K562 (cell line): Measurements from ENCODE around the gene SHANK1. TPM values are rescaled to one million over a fixed set of nuclear protein-coding genes. Genes with fewer than 3 reads are reported as not detected.
"Not testable (repeated sequence)": the region's sequence is repeated elsewhere in the genome, so short reads cannot be mapped to it uniquely, and the experiment has no call there.

Experiments used
- ATAC-seq: fragments of 200-7000 bp; cut with Tn5 transposase; 3 replicates; pipeline ENCODE4 v1.9.1; 2020; ENCODE audit warnings: moderate library complexity
- BruUV-seq: library from RNA; stranded (reverse); fragments of 400-500 nt; replicated peaks from 2 replicates; lab custom pipeline; 2021; lab: Mats Ljungman, UMichigan
- CTCF ChIA-PET: fragments of 300-600 bp; formaldehyde crosslinking; extraction: SDS; loops from one replicate; lab custom pipeline; 2021; ENCODE audit warnings: low intra/inter-chr PET ratio; lab: Yijun Ruan, JAX
- POLR2A ChIA-PET: fragments of 300-600, 350-650 bp; sonication (Branson Sonifier 250); formaldehyde crosslinking; extraction: SDS; loops from one replicate; lab custom pipeline; 2021; ENCODE audit warnings: antibody characterized with exemption, inconsistent platforms; lab: Yijun Ruan, JAX
- DNase-seq, 4 experiments: peaks; one replicate each; pipeline versions ENCODE4 v3.0.0 to v3.0.0-alpha.2; 2011 to 2018; ENCODE audit warnings: low spot score in 3 of 4, mixed read lengths in 3 of 4; ENCODE audit errors: extremely low read depth in 1 of 4
- FAIRE-seq: peaks from 2 replicates; lab custom pipeline; 2011; peaks lifted over from hg19 to GRCh38; lab: Jason Lieb, UNC
- H2AFZ ChIP-seq: 2 replicates; pipeline ENCODE4 v1.6.0; 2011; ENCODE audit warnings: low read depth, low read length, control low read depth, inconsistent platforms
- H3K27ac ChIP-seq: fragments of 200-600 bp; 3 replicates; pipeline ENCODE4 v1.8.0; 2011; ENCODE audit warnings: low read depth, mild to moderate bottlenecking, control low read depth, inconsistent platforms, low read length, moderate library complexity, mixed read lengths; ENCODE audit errors: extremely low read depth
- H3K27me3 ChIP-seq, 2 experiments: fragments of 300-600 bp in 1 of 2; 2 replicates in 1 of 2; 3 replicates in 1 of 2; pipeline versions ENCODE4 v1.6.0 to v1.8.0; 2011; ENCODE audit warnings: inconsistent platforms in 2 of 2, low read length in 2 of 2, mild to moderate bottlenecking in 1 of 2, mixed read lengths in 1 of 2, moderate library complexity in 1 of 2; ENCODE audit not compliant: control insufficient read depth in 2 of 2, insufficient read depth in 2 of 2
- H3K36me3 ChIP-seq: fragments of 300-600 bp; 3 replicates; pipeline ENCODE4 v1.8.0; 2011; ENCODE audit warnings: mild to moderate bottlenecking, low read length, inconsistent platforms; ENCODE audit not compliant: control insufficient read depth, insufficient read depth
- H3K4me1 ChIP-seq, 2 experiments: fragments of 200-600 bp in 1 of 2; replicated peaks in 1 of 2; 2 replicates in 1 of 2; 3 replicates in 1 of 2; pipeline versions ENCODE4 v1.5.1 to v1.8.0; 2011; ENCODE audit warnings: inconsistent platforms in 2 of 2, low read length in 2 of 2, mild to moderate bottlenecking in 1 of 2, mixed read lengths in 1 of 2, moderate library complexity in 1 of 2; ENCODE audit not compliant: control insufficient read depth in 2 of 2, insufficient read depth in 2 of 2
- H3K4me2 ChIP-seq: 2 replicates; pipeline ENCODE4 v1.6.1; 2011; ENCODE audit warnings: low read length, control low read depth, inconsistent platforms, mixed read lengths; ENCODE audit not compliant: insufficient read depth
- H3K4me3 ChIP-seq: fragments of 200-600 bp; sonication (generic), shearing (Covaris generic); 2 replicates; pipeline ENCODE4 v1.5.1; 2016; ENCODE audit warnings: control low read depth, inconsistent platforms
- H3K79me2 ChIP-seq: fragments of 200-600 bp; 3 replicates; pipeline ENCODE4 v1.8.0; 2011; ENCODE audit warnings: low read length, inconsistent platforms; ENCODE audit not compliant: control insufficient read depth, insufficient read depth
- H3K9ac ChIP-seq, 2 experiments: 2 replicates each; pipeline versions ENCODE4 v1.6.0 to v1.6.1; 2011; ENCODE audit warnings: low read depth in 2 of 2, low read length in 2 of 2, control low read depth in 1 of 2, inconsistent platforms in 1 of 2, mild to moderate bottlenecking in 1 of 2, mixed read lengths in 1 of 2; ENCODE audit not compliant: insufficient read depth in 1 of 2
- H3K9me1 ChIP-seq: one replicate; pipeline ENCODE4 v1.6.0; 2011; ENCODE audit warnings: inconsistent platforms, mild to moderate bottlenecking, low read length, moderate library complexity; ENCODE audit not compliant: control insufficient read depth, insufficient read depth
- H3K9me3 ChIP-seq: replicated peaks from 2 replicates; pipeline ENCODE4 v1.5.1; 2011; ENCODE audit warnings: low read depth, low read length, inconsistent platforms; ENCODE audit not compliant: control insufficient read depth, insufficient read depth
- H4K20me1 ChIP-seq: replicated peaks from 2 replicates; pipeline ENCODE4 v1.6.1; 2011; ENCODE audit warnings: low read length, inconsistent platforms, mixed read lengths; ENCODE audit not compliant: control insufficient read depth, insufficient read depth
- DDX20 ChIP-seq: fragments of 450-650 bp; IDR thresholded peaks from 2 replicates; pipeline ENCODE4 v1.6.1; 2016; ENCODE audit warnings: missing genetic modification characterization, low read depth, mild to moderate bottlenecking, missing compliant biosample characterization, moderate library complexity
- ETV6 ChIP-seq, 3 experiments: fragments of 150-350 bp in 1 of 3; sonication (generic) in 1 of 3; formaldehyde crosslinking in 1 of 3; IDR thresholded peaks; 2 replicates each; pipeline versions ENCODE4 v1.6.1 to v1.8.0; 2014 to 2022; ENCODE audit warnings: borderline replicate concordance in 2 of 3, low read depth in 2 of 3, antibody characterized with exemption in 1 of 3, low read length in 1 of 3, mild to moderate bottlenecking in 1 of 3, missing genetic modification reagents in 1 of 3
- HIVEP1 ChIP-seq: fragments of 250-450 bp; sonication (Bioruptor Pico); IDR thresholded peaks from 2 replicates; pipeline ENCODE4 v1.4.0; 2020; ENCODE audit warnings: mild to moderate bottlenecking
- KAT7 ChIP-seq: sonication (generic); formaldehyde crosslinking; IDR thresholded peaks from 2 replicates; pipeline ENCODE4 v1.8.0; 2022; ENCODE audit warnings: missing genetic modification reagents, mild to moderate bottlenecking, borderline replicate concordance
- SMARCE1 ChIP-seq: fragments of 450-650 bp; IDR thresholded peaks from 2 replicates; pipeline ENCODE4 v1.7.1; 2016; ENCODE audit warnings: mild to moderate bottlenecking
- YY1 ChIP-seq, 3 experiments: IDR thresholded peaks; 2 replicates each; pipeline ENCODE4 v1.6.1; 2011; ENCODE audit warnings: low read length in 2 of 3, mild to moderate bottlenecking in 2 of 3, moderate library complexity in 2 of 3, borderline replicate concordance in 1 of 3, control low read depth in 1 of 3, low read depth in 1 of 3; ENCODE audit not compliant: insufficient read depth in 3 of 3, insufficient replicate concordance in 2 of 3, control insufficient read depth in 1 of 3, insufficient read length in 1 of 3; ENCODE audit errors: extremely low read depth in 1 of 3
- ZNF445 ChIP-seq: fragments of 250-450 bp; sonication (Bioruptor Pico); IDR thresholded peaks from 2 replicates; pipeline ENCODE4 v1.4.0; 2020; ENCODE audit warnings: low read depth, mild to moderate bottlenecking, moderate library complexity
- WGBS: fragments of 100-300 bp; shearing (Covaris generic); methylation state at CpG from one replicate; pipeline ENCODE4 v1.1.6; 2016; ENCODE audit warnings: low coverage, mixed read lengths; ENCODE audit not compliant: insufficient coverage; ENCODE audit errors: missing lambda C conversion rate; 5-methylcytosine and 5-hydroxymethylcytosine counted together
- in situ Hi-C: fragments of 300-500 bp; cut with MboI; formaldehyde crosslinking; loops from 4 replicates; pipeline ENCODE4 v1.15.0; 2018; ENCODE audit warnings: inconsistent platforms, mixed read lengths
- intact Hi-C: fragments of 100-400 bp; cut with micrococcal nuclease; formaldehyde crosslinking; loops from 2 replicates; pipeline ENCODE4 v1.14.2; 2022
- polyA plus RNA-seq, 8 experiments: library from polyadenylated mRNA; depleted of rRNA in 4 of 8; stranded (reverse) in 5 of 8; unstranded in 3 of 8; fragments of >200 nt; fragmentation: Nextera tagmentation in 2 of 8; fragmentation: Illumina TruSeq in 1 of 8; extraction: Ambion mirVana in 2 of 8; extraction: Trizol in 1 of 8; gene quantifications; 2 replicates each; pipeline versions ENCODE4 v1.2.1 to v1.2.3, GENCODE V29; 2011 to 2014; ENCODE audit warnings: inconsistent platforms in 1 of 8, missing spikeins in 1 of 8
- total RNA-seq, 7 experiments: library from RNA; depleted of rRNA in 6 of 7; stranded (reverse); fragments of >200 nt in 6 of 7; fragmentation: Illumina TruSeq in 2 of 7; extraction: Trizol in 2 of 7; gene quantifications; 2 replicates each; pipeline versions ENCODE4 v1.2.1 to v1.2.3, GENCODE V29; 2011 to 2021; ENCODE audit warnings: low replicate concordance in 1 of 7
- TF ChIP-seq, protein P1 (sequence below): IDR thresholded peaks from 3 replicates; pipeline ENCODE4 v1.6.1; 2011; ENCODE audit warnings: borderline replicate concordance, mild to moderate bottlenecking, moderate library complexity; ENCODE audit not compliant: insufficient read length; ENCODE audit errors: extremely low read depth

SHANK1 gene
- total and polyA plus RNA-seq, 9 of the 15 experiments (the other 6 are each of a cell fraction or from before 2014, with no cell fraction given), result 0.33 to 1.3 (median 0.55) TPM; not detected in 2

DNA sequence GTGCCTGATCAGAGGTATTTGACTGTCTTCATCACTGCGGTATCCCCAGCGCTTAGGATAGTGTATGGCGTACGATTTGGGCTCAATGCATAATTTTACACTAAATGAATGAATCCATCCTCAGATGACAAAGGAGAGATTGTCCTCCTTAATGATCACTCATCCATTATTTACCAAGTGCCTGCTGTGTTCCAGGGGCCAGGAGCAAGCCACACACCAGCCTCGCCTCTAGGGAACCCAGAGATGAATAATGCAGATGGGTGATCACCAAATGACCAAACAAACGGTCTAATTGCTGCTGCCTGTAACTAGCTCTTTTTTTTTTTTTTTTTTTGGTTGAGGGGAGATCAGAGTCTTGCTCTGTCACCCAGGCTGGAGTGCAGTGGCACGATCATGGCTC is 44.8 kb upstream of the SHANK1 start:
- in situ Hi-C loops (no loop called here), intact Hi-C loops (no loop called here)
- BruUV-seq, result no TSS peak
- Histone ChIP-seq H3K9me1 (no peaks in the 10 kb centered on the region), H3K27me3 (no peaks in the 10 kb centered on the region), H3K27ac (no peak overlapping the region), H3K79me2 (no peaks in the 10 kb centered on the region), H3K4me1 (peaks cover 4 to 24% of the 10 kb centered on the region in 2 experiments), H2AFZ (no peak overlapping the region), H3K4me2 (no peak overlapping the region), H3K4me3 (no peak overlapping the region), H3K9ac (no peak overlapping the region), H3K36me3 (no peaks in the 10 kb centered on the region), H3K9me3 (no peaks in the 10 kb centered on the region), H4K20me1 (no peaks in the 10 kb centered on the region)
- DNase-seq, result no peak
- 72% methylated on average over 7 of the region's 7 CpGs for WGBS
- POLR2A ChIA-PET, result interaction anchor here (1.2 kb wide), 1 partner anchor 40 kb away, joined by 3 read pairs; no protein-coding TSS in a partner anchor
- CTCF ChIA-PET, result no interaction called here
- FAIRE-seq, result no peak
- no peak for ATAC-seq
- TF ChIP-seq KAT7 (CRISPR knock-in tag), result no peak
- no peak for TF ChIP-seq YY1 (IDR thresholded peaks at IDR 0.05; ENCODE audit: borderline replicate concordance in 1 of 3, control insufficient read depth in 1 of 3, extremely low read depth in 1 of 3, insufficient read depth in 3 of 3, insufficient read length in 1 of 3, insufficient replicate concordance in 2 of 3, low read depth in 1 of 3, low read length in 2 of 3)
- no peak for TF ChIP-seq ETV6 (IDR thresholded peaks at IDR 0.05; ENCODE audit: borderline replicate concordance in 1 of 2, low read depth in 2 of 2, low read length in 1 of 2)
- no peak for TF ChIP-seq ETV6 (CRISPR knock-in tag; IDR thresholded peaks at IDR 0.05; ENCODE audit: borderline replicate concordance)
- no peak for TF ChIP-seq HIVEP1
- no peak for TF ChIP-seq ZNF445 (CRISPR knock-in tag)
- TF ChIP-seq, protein P1, sequence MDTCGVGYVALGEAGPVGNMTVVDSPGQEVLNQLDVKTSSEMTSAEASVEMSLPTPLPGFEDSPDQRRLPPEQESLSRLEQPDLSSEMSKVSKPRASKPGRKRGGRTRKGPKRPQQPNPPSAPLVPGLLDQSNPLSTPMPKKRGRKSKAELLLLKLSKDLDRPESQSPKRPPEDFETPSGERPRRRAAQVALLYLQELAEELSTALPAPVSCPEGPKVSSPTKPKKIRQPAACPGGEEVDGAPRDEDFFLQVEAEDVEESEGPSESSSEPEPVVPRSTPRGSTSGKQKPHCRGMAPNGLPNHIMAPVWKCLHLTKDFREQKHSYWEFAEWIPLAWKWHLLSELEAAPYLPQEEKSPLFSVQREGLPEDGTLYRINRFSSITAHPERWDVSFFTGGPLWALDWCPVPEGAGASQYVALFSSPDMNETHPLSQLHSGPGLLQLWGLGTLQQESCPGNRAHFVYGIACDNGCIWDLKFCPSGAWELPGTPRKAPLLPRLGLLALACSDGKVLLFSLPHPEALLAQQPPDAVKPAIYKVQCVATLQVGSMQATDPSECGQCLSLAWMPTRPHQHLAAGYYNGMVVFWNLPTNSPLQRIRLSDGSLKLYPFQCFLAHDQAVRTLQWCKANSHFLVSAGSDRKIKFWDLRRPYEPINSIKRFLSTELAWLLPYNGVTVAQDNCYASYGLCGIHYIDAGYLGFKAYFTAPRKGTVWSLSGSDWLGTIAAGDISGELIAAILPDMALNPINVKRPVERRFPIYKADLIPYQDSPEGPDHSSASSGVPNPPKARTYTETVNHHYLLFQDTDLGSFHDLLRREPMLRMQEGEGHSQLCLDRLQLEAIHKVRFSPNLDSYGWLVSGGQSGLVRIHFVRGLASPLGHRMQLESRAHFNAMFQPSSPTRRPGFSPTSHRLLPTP, result no peak
- TF ChIP-seq DDX20 (tag), result no peak
- TF ChIP-seq SMARCE1, result no peak

DNA sequence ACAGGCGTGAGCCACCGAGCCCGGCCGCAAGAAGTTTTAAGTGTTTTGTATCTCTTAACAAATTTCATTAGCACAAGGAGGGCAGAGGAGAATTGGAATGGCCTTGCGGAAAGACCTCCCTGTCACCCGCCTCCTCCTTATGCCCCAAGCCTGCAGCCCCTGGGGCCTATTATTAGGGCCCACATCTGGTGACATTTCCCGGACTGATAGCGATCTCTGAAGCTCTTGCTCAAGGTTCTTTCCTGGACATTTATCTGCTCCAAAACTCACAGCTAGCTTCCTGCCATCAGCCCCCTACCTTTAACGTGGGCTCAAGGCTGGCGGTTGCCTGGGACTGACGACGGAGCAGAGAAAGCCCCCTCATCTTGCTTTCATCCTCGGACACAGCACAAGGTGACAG is 43.9 kb upstream of the SHANK1 start:
- H3K4me3 ChIP-seq, H3K9ac ChIP-seq, H3K9me3 ChIP-seq, in situ Hi-C loops, H3K9me1 ChIP-seq, intact Hi-C loops, H2AFZ ChIP-seq, H3K79me2 ChIP-seq, DNase-seq, H4K20me1 ChIP-seq, BruUV-seq, H3K36me3 ChIP-seq, ATAC-seq, H3K4me2 ChIP-seq, H3K27me3 ChIP-seq, CTCF ChIA-PET, FAIRE-seq, H3K27ac ChIP-seq: not testable (repeated sequence)
- H3K4me1 ChIP-seq, result peaks cover 10 to 24% of the 10 kb centered on the region in 2 experiments
- WGBS, result 38% methylated on average over 9 of the region's 13 CpGs
- POLR2A ChIA-PET, result interaction anchor here (1.2 kb wide), 1 partner anchor 41 kb away, joined by 3 read pairs; no protein-coding TSS in a partner anchor
